Neural cell (in vitro differentiated cells): ENCODE measurements around the gene DCTN4.

Experiments
- EZH2 ChIP-seq: fragments of 200-600, 300-800 bp; shearing (Covaris generic), sonication (generic); IDR thresholded peaks from 2 replicates; pipeline ENCODE4 v1.6.1; 2014; ENCODE audit warnings: antibody characterized with exemption, low read length, borderline replicate concordance, mild to moderate bottlenecking; ENCODE audit not compliant: insufficient read depth, poor library complexity, severe bottlenecking
- RAD21 ChIP-seq: fragments of 450-650 bp; conservative IDR thresholded peaks from 2 replicates; pipeline ENCODE4 v1.6.1; 2014; ENCODE audit warnings: antibody characterized with exemption, mild to moderate bottlenecking, moderate library complexity

DNA sequence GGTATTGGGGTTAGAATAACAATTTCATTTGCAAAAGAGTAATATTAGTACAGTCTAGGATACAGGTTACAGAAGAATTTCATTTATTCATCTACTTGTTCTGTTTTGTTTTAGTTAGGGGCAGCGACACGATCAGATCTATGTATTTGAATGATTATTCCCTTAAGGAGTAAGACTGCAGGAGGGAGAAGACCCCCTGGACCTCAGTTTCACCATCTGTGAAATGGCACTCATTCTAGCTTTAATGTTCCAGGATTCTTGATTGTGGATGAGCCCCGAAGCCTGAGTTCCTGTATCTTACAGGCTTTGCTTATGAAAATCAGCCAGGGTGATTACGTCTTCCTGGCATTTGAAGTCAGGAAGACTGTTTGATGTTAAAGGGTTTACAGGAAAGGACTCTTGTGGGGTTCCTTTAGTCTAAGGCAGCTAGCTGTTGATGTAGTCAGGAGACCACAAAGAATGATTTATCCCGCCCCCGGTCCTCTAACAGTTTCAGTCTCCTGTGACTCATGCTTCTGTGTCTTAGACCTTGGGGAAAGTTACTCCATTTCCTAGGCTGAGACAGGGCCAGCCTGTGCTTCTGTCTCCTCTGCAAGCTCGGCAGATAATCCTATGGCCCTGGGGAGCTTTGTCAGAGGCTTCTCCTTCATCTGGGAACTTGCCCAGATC, 31.3 kb upstream of the DCTN4 start:
- no peak for TF ChIP-seq EZH2
- TF ChIP-seq RAD21, result no peak
